Measurements from ENCODE around the gene PC.

GRCh38 chr11:66910669-66911068, 47.5 kb downstream of the PC start:
- TF ChIP-seq, protein P1, sequence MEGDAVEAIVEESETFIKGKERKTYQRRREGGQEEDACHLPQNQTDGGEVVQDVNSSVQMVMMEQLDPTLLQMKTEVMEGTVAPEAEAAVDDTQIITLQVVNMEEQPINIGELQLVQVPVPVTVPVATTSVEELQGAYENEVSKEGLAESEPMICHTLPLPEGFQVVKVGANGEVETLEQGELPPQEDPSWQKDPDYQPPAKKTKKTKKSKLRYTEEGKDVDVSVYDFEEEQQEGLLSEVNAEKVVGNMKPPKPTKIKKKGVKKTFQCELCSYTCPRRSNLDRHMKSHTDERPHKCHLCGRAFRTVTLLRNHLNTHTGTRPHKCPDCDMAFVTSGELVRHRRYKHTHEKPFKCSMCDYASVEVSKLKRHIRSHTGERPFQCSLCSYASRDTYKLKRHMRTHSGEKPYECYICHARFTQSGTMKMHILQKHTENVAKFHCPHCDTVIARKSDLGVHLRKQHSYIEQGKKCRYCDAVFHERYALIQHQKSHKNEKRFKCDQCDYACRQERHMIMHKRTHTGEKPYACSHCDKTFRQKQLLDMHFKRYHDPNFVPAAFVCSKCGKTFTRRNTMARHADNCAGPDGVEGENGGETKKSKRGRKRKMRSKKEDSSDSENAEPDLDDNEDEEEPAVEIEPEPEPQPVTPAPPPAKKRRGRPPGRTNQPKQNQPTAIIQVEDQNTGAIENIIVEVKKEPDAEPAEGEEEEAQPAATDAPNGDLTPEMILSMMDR (IDR thresholded peaks at IDR 0.05), result no peak
- TF ChIP-seq EP300 (IDR thresholded peaks at IDR 0.05), result no peak
